Measurements from ENCODE around the gene AVEN.

The AVEN gene

GRCh38 chr15:33985751-33986150, 53.3 kb downstream of the AVEN start:
- TF ChIP-seq FOXM1 (IDR thresholded peaks at IDR 0.05; ENCODE audit: borderline replicate concordance) (no peak), NFRKB (IDR thresholded peaks at IDR 0.05) (no peak), ZNF384 (IDR thresholded peaks at IDR 0.05) (no peak), FOXK2 (IDR thresholded peaks at IDR 0.05) (no peak), ARNT (IDR thresholded peaks at IDR 0.05) (no peak), FOXA1 (IDR thresholded peaks at IDR 0.05) (no peak), SP1 (IDR thresholded peaks at IDR 0.05) (no peak), ELF4 (IDR thresholded peaks at IDR 0.05) (no peak), L3MBTL2 (conservative IDR thresholded peaks at IDR 0.05) (no peak), LEF1 (IDR thresholded peaks at IDR 0.05; ENCODE audit: borderline replicate concordance) (no peak), PKNOX1 (IDR thresholded peaks at IDR 0.05) (no peak), CTBP1 (IDR thresholded peaks at IDR 0.05; ENCODE audit: borderline replicate concordance) (no peak), SUZ12 (IDR thresholded peaks at IDR 0.05) (no peak), HDGF (IDR thresholded peaks at IDR 0.05; ENCODE audit: borderline replicate concordance) (no peak)
- no peak for DNase-seq (ENCODE audit: extremely low spot score)
- ChIA-PET CTCF (interaction anchor here (0.6 kb wide), 1 partner anchor 449 kb away, joined by 3 read pairs; no protein-coding TSS in a partner anchor), POLR2A (no interaction called here)

- CTCF ChIA-PET: no interaction called here
- TF ChIP-seq HDGF (IDR thresholded peaks at IDR 0.05; ENCODE audit: borderline replicate concordance) (no peak), FOXM1 (IDR thresholded peaks at IDR 0.05; ENCODE audit: borderline replicate concordance) (no peak), ZNF384 (IDR thresholded peaks at IDR 0.05) (no peak), NFRKB (IDR thresholded peaks at IDR 0.05) (no peak), FOXK2 (IDR thresholded peaks at IDR 0.05) (no peak), FOXA1 (IDR thresholded peaks at IDR 0.05) (no peak), TARDBP (IDR thresholded peaks at IDR 0.05) (no peak), CTBP1 (IDR thresholded peaks at IDR 0.05; ENCODE audit: borderline replicate concordance) (no peak)
- POLR2A ChIA-PET: no interaction called here
- no peak for DNase-seq (ENCODE audit: extremely low spot score)
Observed at GRCh38 chr15:33985287-33985686, 53.7 kb downstream of the AVEN start.

- no peak for DNase-seq (ENCODE audit: extremely low spot score)
- TF ChIP-seq HDGF (IDR thresholded peaks at IDR 0.05; ENCODE audit: borderline replicate concordance) (no peak), PKNOX1 (IDR thresholded peaks at IDR 0.05) (no peak), BHLHE40 (IDR thresholded peaks at IDR 0.05; ENCODE audit: borderline replicate concordance) (no peak), TARDBP (IDR thresholded peaks at IDR 0.05) (no peak), L3MBTL2 (conservative IDR thresholded peaks at IDR 0.05) (no peak), ARNT (IDR thresholded peaks at IDR 0.05) (no peak), FOXM1 (IDR thresholded peaks at IDR 0.05; ENCODE audit: borderline replicate concordance) (no peak), NFRKB (IDR thresholded peaks at IDR 0.05) (no peak), ELF4 (IDR thresholded peaks at IDR 0.05) (no peak), ZNF384 (IDR thresholded peaks at IDR 0.05) (no peak), SP1 (IDR thresholded peaks at IDR 0.05) (no peak), FOXK2 (IDR thresholded peaks at IDR 0.05) (no peak), SUZ12 (IDR thresholded peaks at IDR 0.05) (no peak), LEF1 (IDR thresholded peaks at IDR 0.05; ENCODE audit: borderline replicate concordance) (no peak), FOXA1 (IDR thresholded peaks at IDR 0.05) (no peak), CTBP1 (IDR thresholded peaks at IDR 0.05; ENCODE audit: borderline replicate concordance) (no peak)
- POLR2A ChIA-PET: no interaction called here
- CTCF ChIA-PET: no interaction called here
Observed at GRCh38 chr15:33982516-33982915, 56.5 kb downstream of the AVEN start.

GRCh38 chr15:33980159-33980558, 58.8 kb downstream of the AVEN start:
- no peak for DNase-seq (ENCODE audit: extremely low spot score)
- TF ChIP-seq PKNOX1 (IDR thresholded peaks at IDR 0.05): no peak
- TF ChIP-seq BHLHE40 (IDR thresholded peaks at IDR 0.05; ENCODE audit: borderline replicate concordance): no peak
- no peak for TF ChIP-seq SP1 (IDR thresholded peaks at IDR 0.05)
- TF ChIP-seq LEF1 (IDR thresholded peaks at IDR 0.05; ENCODE audit: borderline replicate concordance): no peak
- no peak for TF ChIP-seq ELF4 (IDR thresholded peaks at IDR 0.05)
- no peak for TF ChIP-seq NFRKB (IDR thresholded peaks at IDR 0.05)
- no peak for TF ChIP-seq FOXK2 (IDR thresholded peaks at IDR 0.05)
- no peak for TF ChIP-seq SUZ12 (IDR thresholded peaks at IDR 0.05)
- TF ChIP-seq TARDBP (IDR thresholded peaks at IDR 0.05): no peak
- no peak for TF ChIP-seq ARNT (IDR thresholded peaks at IDR 0.05)
- TF ChIP-seq ZNF384 (IDR thresholded peaks at IDR 0.05): no peak
- TF ChIP-seq FOXM1 (IDR thresholded peaks at IDR 0.05; ENCODE audit: borderline replicate concordance): no peak
- no peak for TF ChIP-seq FOXA1 (IDR thresholded peaks at IDR 0.05)
- TF ChIP-seq L3MBTL2 (conservative IDR thresholded peaks at IDR 0.05): no peak
- ChIA-PET CTCF (no interaction called here), POLR2A (no interaction called here)

GRCh38 chr15:33975022-33975565, 63.9 kb downstream of the AVEN start:
- no peak for DNase-seq (ENCODE audit: extremely low spot score)
- TF ChIP-seq FOXM1 (IDR thresholded peaks at IDR 0.05; ENCODE audit: borderline replicate concordance) (no peak), L3MBTL2 (conservative IDR thresholded peaks at IDR 0.05) (no peak), ARNT (IDR thresholded peaks at IDR 0.05) (no peak), FOXA1 (IDR thresholded peaks at IDR 0.05) (no peak), ELF4 (IDR thresholded peaks at IDR 0.05) (no peak), SP1 (IDR thresholded peaks at IDR 0.05) (no peak), TARDBP (IDR thresholded peaks at IDR 0.05) (no peak), SUZ12 (IDR thresholded peaks at IDR 0.05) (no peak), CTBP1 (IDR thresholded peaks at IDR 0.05; ENCODE audit: borderline replicate concordance) (no peak), PKNOX1 (IDR thresholded peaks at IDR 0.05) (no peak), LEF1 (IDR thresholded peaks at IDR 0.05; ENCODE audit: borderline replicate concordance) (no peak), BHLHE40 (IDR thresholded peaks at IDR 0.05; ENCODE audit: borderline replicate concordance) (no peak), HDGF (IDR thresholded peaks at IDR 0.05; ENCODE audit: borderline replicate concordance) (no peak), NFRKB (IDR thresholded peaks at IDR 0.05) (no peak), ZNF384 (IDR thresholded peaks at IDR 0.05) (no peak), FOXK2 (IDR thresholded peaks at IDR 0.05) (no peak)
- POLR2A ChIA-PET: no interaction called here
- CTCF ChIA-PET: no interaction called here
